DMS114 treated with DMSO at 0.1 percent for 48 hours (cell line): ENCODE results near the gene TMEM215.

Experiments
- DNase-seq: peaks from one replicate; lab custom pipeline; 2025; ENCODE audit not compliant: unreplicated experiment; lab: John Stamatoyannopoulos, UW

Gene TMEM215

GRCh38 chr9:32832346-32832745, 49.0 kb downstream of the TMEM215 start:
- DNase-seq, result no peak
